Glutamatergic neuron (in vitro differentiated cells): ENCODE data around the gene NETO1. TPM values are rescaled to one million over a fixed set of nuclear protein-coding genes. Genes with fewer than 3 reads are reported as not detected.
A peak's percentile ranks its signal among the peaks of the same experiment; 100 is the strongest.

ENCODE experiments used
- DNase-seq: peaks from one replicate; pipeline ENCODE4 v3.0.0; 2022
- H3K27ac Mint-ChIP-seq: one replicate; pipeline ENCODE4 v1.8.0; 2020; ENCODE audit warnings: mild to moderate bottlenecking, mixed read lengths, inconsistent platforms; ENCODE audit not compliant: unreplicated experiment
- H3K27me3 Mint-ChIP-seq: one replicate; pipeline ENCODE4 v1.8.0; 2020; ENCODE audit warnings: mild to moderate bottlenecking, moderate library complexity, mixed read lengths, inconsistent platforms; ENCODE audit not compliant: unreplicated experiment
- H3K36me3 Mint-ChIP-seq: one replicate; pipeline ENCODE4 v1.8.0; 2020; ENCODE audit warnings: mild to moderate bottlenecking, mixed read lengths, inconsistent platforms; ENCODE audit not compliant: unreplicated experiment
- H3K4me1 Mint-ChIP-seq: one replicate; pipeline ENCODE4 v1.8.0; 2020; ENCODE audit warnings: mild to moderate bottlenecking, low read depth, mixed read lengths, inconsistent platforms; ENCODE audit not compliant: unreplicated experiment
- H3K4me3 Mint-ChIP-seq: one replicate; pipeline ENCODE4 v1.8.0; 2020; ENCODE audit warnings: mild to moderate bottlenecking, mixed read lengths, inconsistent platforms; ENCODE audit not compliant: unreplicated experiment
- H3K9me3 Mint-ChIP-seq: one replicate; pipeline ENCODE4 v1.8.0; 2020; ENCODE audit warnings: mild to moderate bottlenecking, moderate library complexity, mixed read lengths, inconsistent platforms; ENCODE audit not compliant: unreplicated experiment
- long read RNA-seq: library from polyadenylated mRNA; unstranded; transcript quantifications from one replicate; pipeline ENCODE4 v2.0.0, GENCODE V29; 2020; ENCODE audit not compliant: unreplicated experiment
- total RNA-seq: library from RNA; stranded (reverse); fragmentation: NEBNext Ultra II Directional; extraction: Animal tissue kit (Norgen Biotek cat#: 25700); gene quantifications from one replicate; pipeline ENCODE4 v1.2.1, GENCODE V29; 2021; ENCODE audit not compliant: unreplicated experiment
- TF ChIP-seq, protein P1 (sequence below): fragments of 200-600 bp; sonication (generic); IDR thresholded peaks from one replicate; pipeline ENCODE4 v1.5.0; 2021; ENCODE audit not compliant: partially characterized antibody, unreplicated experiment

NETO1 gene, protein sequence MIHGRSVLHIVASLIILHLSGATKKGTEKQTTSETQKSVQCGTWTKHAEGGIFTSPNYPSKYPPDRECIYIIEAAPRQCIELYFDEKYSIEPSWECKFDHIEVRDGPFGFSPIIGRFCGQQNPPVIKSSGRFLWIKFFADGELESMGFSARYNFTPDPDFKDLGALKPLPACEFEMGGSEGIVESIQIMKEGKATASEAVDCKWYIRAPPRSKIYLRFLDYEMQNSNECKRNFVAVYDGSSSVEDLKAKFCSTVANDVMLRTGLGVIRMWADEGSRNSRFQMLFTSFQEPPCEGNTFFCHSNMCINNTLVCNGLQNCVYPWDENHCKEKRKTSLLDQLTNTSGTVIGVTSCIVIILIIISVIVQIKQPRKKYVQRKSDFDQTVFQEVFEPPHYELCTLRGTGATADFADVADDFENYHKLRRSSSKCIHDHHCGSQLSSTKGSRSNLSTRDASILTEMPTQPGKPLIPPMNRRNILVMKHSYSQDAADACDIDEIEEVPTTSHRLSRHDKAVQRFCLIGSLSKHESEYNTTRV
- total RNA-seq, result 5.5 TPM
- long read RNA-seq, partial matches to known transcripts, result 1 of 1 reads
- long read RNA-seq, other reads (novel, unspliced or antisense), result 0 of 1 reads

DNA sequence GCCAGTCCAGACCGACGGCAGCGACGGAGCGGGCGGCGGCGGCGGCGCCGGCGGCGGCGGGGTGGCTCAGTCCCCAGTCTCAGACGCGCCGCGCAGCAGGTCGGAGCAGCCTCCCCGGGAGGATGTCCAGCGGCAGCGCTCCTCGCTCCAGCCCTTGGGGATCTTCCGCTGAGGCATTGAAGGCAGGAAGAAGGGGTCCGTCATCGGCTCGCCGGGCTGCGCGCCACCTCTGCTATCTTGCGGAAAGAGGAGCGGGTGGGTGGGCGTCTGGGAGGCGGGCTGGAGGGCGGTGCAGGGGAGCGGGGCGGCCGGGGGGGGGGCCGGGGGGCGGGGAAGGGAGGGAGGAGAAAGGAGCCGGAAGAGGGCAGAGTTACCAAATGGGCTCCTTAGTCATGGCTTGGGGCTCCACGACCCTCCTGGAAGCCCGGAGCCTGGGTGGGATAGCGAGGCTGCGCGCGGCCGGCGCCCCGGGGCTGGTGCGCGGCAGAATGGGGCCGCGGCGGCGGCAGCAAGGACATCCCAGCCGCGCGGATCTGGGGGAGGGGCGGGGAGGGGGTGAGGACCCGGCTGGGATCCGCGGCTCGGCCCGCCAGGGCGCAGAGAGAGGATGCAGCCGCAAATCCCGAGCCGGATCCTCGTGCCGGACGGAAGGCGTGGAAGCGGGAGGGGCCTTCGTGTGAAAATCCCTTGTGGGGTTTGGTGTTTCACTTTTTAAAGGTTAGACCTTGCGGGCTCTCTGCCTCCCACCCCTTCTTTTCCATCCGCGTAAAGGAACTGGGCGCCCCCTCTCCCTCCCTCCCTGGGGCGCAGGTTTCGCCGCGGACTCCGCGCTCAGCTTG, at the start of gene NETO1:
Gene NETO1, minus strand, starts transcription at position 242 of the 839 bp plus-strand sequence. CDS start 696 bp downstream, outside the sequence.
- DNase-seq, result peak; percentile 72
- Mint-ChIP-seq H3K27ac (no peak within 1 kb of the TSS), H3K27me3 (peaks cover 9% of the 10 kb centered on the region), H3K4me1 (no peaks in the 10 kb centered on the region), H3K9me3 (no peaks in the 10 kb centered on the region), H3K4me3 (peak within 1 kb of the TSS; percentile 93), H3K36me3 (no peaks in the 10 kb centered on the region)
- TF ChIP-seq, protein P1, sequence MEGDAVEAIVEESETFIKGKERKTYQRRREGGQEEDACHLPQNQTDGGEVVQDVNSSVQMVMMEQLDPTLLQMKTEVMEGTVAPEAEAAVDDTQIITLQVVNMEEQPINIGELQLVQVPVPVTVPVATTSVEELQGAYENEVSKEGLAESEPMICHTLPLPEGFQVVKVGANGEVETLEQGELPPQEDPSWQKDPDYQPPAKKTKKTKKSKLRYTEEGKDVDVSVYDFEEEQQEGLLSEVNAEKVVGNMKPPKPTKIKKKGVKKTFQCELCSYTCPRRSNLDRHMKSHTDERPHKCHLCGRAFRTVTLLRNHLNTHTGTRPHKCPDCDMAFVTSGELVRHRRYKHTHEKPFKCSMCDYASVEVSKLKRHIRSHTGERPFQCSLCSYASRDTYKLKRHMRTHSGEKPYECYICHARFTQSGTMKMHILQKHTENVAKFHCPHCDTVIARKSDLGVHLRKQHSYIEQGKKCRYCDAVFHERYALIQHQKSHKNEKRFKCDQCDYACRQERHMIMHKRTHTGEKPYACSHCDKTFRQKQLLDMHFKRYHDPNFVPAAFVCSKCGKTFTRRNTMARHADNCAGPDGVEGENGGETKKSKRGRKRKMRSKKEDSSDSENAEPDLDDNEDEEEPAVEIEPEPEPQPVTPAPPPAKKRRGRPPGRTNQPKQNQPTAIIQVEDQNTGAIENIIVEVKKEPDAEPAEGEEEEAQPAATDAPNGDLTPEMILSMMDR, result no peak

DNA sequence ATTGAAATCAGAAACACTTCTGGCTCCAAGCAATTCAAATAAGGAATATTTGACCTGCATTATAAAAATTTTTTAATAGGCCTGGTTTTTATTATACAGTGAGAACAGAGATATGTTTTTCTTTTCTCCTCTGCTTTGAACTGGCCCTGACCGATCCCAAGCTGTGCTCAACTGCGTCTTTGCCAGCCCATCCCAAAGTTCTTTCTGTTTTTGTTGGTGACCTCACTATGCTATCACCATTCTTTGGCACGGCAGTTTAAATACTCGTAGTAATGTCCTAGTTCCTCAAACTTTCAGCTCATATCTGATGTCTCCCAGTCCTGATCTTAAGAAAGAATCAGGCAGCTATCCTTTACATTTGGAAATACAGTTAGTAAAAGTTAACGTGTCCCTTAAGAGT, 42.3 kb upstream of the NETO1 start:
- TF ChIP-seq, protein P1, result no peak
- no peak overlapping the region for H3K4me3 Mint-ChIP-seq

DNA sequence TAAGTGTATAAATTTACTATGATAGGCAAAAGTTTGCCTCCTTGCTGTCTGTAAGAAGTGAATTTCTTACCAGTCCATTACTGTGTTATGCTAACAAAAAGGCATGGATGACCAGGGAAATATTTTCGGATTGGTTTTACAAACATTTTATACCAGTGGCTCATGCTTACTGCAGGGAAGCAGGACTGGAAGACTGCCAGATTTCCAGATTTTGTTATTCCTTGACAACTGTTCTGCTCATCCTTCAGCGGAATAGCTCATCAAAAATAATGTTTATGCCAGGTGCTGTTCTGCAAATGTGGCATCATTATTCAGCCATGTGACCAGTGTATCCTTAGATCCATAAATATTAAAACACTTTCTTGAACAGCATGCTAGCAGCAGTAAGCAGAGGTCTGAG, 40.4 kb upstream of the NETO1 start:
- Mint-ChIP-seq H3K9me3 (no peaks in the 10 kb centered on the region), H3K36me3 (no peaks in the 10 kb centered on the region), H3K27me3 (no peaks in the 10 kb centered on the region), H3K4me3 (no peak overlapping the region), H3K4me1 (no peaks in the 10 kb centered on the region), H3K27ac (no peak overlapping the region)
- DNase-seq, result no peak
- TF ChIP-seq, protein P1, result no peak

More for the DNA sequence above, 42.3 kb upstream of the NETO1 start:
- Mint-ChIP-seq H3K36me3 (no peaks in the 10 kb centered on the region), H3K27ac (no peak overlapping the region), H3K9me3 (no peaks in the 10 kb centered on the region), H3K27me3 (no peaks in the 10 kb centered on the region), H3K4me1 (no peaks in the 10 kb centered on the region)
- DNase-seq, result no peak

DNA sequence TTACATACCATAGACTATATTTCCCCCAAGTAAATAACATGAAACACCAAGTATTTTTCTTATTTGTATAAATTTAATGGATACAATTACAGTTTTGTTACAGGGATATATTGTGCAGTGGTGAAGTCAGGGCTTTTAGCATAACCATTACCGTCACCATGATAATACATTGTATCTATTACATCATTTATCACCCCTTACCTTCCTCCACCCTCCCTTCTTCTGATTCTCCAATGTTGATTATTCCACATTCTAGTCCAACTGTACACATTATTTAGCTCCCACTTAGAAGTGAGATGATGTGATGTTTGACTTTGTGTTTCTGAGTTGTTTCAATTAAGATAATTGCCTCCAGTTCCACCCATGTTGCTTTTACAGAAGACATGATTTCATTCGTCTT, 35.2 kb upstream of the NETO1 start:
- Mint-ChIP-seq H3K27ac (no peak overlapping the region), H3K27me3 (no peaks in the 10 kb centered on the region), H3K4me1 (peaks cover 3% of the 10 kb centered on the region), H3K36me3 (no peaks in the 10 kb centered on the region), H3K4me3 (no peak overlapping the region), H3K9me3 (no peaks in the 10 kb centered on the region)
- TF ChIP-seq, protein P1, result no peak
- no peak for DNase-seq
